Motor neuron (in vitro differentiated cells): ENCODE data around the gene KIT. TPM values are rescaled to one million over a fixed set of nuclear protein-coding genes. Genes with fewer than 3 reads are reported as not detected.

Experiments used
- ATAC-seq, 8 experiments: fragments of 200-7000 bp; cut with Tn5 transposase; replicated peaks in 6 of 8; 2 replicates each; pipeline ENCODE4 v1.8.0; 2021; ENCODE audit warnings: mild to moderate bottlenecking in 8 of 8, moderate library complexity in 8 of 8
- H3K27ac ChIP-seq, 2 donors: fragments of 250-450 bp; sonication (Bioruptor Pico); 2 replicates each; pipeline ENCODE4 v1.9.0; 2021; ENCODE audit warnings: antibody characterized with exemption in 2 of 2, mild to moderate bottlenecking in 2 of 2, moderate library complexity in 1 of 2
- H3K4me1 ChIP-seq, 2 donors: fragments of 250-450 bp; sonication (Bioruptor Pico); replicated peaks in 1 of 2; 2 replicates each; pipeline ENCODE4 v1.6.1; 2021; ENCODE audit warnings: antibody characterized with exemption in 2 of 2, mild to moderate bottlenecking in 2 of 2, moderate library complexity in 1 of 2
- H3K4me3 ChIP-seq, 5 donors: fragments of 250-450 bp; sonication (Bioruptor Pico); 2 replicates each; pipeline ENCODE4 v1.9.0; 2021; ENCODE audit warnings: antibody characterized with exemption in 5 of 5, mild to moderate bottlenecking in 5 of 5, moderate library complexity in 4 of 5
- WGBS, 10 experiments: fragments of 450-650 bp; shearing (Covaris generic); methylation state at CpG; one replicate each; pipeline ENCODE4 v1.0.0; 2022; 5-methylcytosine and 5-hydroxymethylcytosine counted together
- in situ Hi-C, 9 experiments: fragments of 400-800 bp; cut with MboI; loops; one replicate each; pipeline ENCODE4 v1.15.0; 2021; ENCODE audit warnings: low sequenced_read_pairs in 9 of 9, low pct_unique_long_range_greater_than_20kb in 2 of 9; ENCODE audit not compliant: unreplicated experiment in 9 of 9
- total RNA-seq, 8 experiments: library from RNA; unstranded; fragments of 300-600 nt; gene quantifications; 2 replicates each; pipeline versions ENCODE4 v1.2.3 to v1.2.4, GENCODE V29; 2022

KIT gene
- total RNA-seq, 8 experiments from 2014 or later, result 0.15 to 11.5 (median 4.7) TPM

DNA sequence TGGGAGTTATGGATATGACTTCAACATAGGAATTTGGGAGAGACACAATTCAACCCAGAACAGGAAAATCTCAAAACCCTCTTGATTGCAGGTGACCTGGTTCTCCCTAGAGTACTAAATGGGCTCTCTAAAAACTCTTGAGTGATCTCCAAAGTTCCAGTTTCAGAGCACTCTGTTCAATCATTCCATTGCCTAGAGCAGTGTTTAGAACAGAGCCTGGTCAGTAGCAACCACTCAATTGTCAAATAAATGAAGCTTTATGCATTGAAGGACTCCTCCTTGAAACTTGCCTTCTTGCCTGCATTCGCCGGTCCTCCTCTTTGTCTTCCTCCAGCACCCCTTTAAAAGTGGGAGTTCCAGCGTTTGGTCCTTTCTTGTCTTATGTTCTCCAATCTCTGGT is 85.8 kb downstream of the KIT start:
- H3K27ac ChIP-seq, result no peak overlapping the region
- in situ Hi-C loops, result no loop called here
- no peak overlapping the region for H3K4me3 ChIP-seq
- 20 to 95% (median 83%) methylated on average over 1 to 3 of the region's 3 CpGs; no CpG with 5 or more reads in 5 of the 10 experiments for WGBS, 10 experiments
- ATAC-seq, result no peak
- H3K4me1 ChIP-seq, result peaks cover 0 to 5% of the 10 kb centered on the region in 2 donors

GRCh38 chr4:54744487-54744886 is 86.7 kb downstream of the KIT start:
- in situ Hi-C loops, result no loop called here
- Histone ChIP-seq H3K4me1 (peaks cover 0 to 5% of the 10 kb centered on the region in 2 donors), H3K27ac (no peak overlapping the region), H3K4me3 (no peak overlapping the region)
- ATAC-seq, result no peak

GRCh38 chr4:54745031-54745770 is 87.4 kb downstream of the KIT start:
- ATAC-seq, result no peak
- Histone ChIP-seq H3K4me3 (no peak overlapping the region), H3K27ac (no peak overlapping the region), H3K4me1 (peaks cover 0 to 5% of the 10 kb centered on the region in 2 donors)
- 8 to 100% (median 90%) methylated on average over 1 to 2 of the region's 2 CpGs for WGBS, 10 experiments
- in situ Hi-C loops, result no loop called here

- H3K4me3 ChIP-seq, result no peak overlapping the region
- WGBS, 10 experiments, result 0 to 83% (median 33%) methylated on average over 1 to 2 of the region's 2 CpGs; no CpG with 5 or more reads in 4 of the 10 experiments
- H3K27ac ChIP-seq, result no peak overlapping the region
- in situ Hi-C loops, result no loop called here
- ATAC-seq, result no peak
- H3K4me1 ChIP-seq, result peaks cover 0 to 1% of the 10 kb centered on the region in 2 donors
Observed at GRCh38 chr4:54746218-54746617, 88.5 kb downstream of the KIT start.

DNA sequence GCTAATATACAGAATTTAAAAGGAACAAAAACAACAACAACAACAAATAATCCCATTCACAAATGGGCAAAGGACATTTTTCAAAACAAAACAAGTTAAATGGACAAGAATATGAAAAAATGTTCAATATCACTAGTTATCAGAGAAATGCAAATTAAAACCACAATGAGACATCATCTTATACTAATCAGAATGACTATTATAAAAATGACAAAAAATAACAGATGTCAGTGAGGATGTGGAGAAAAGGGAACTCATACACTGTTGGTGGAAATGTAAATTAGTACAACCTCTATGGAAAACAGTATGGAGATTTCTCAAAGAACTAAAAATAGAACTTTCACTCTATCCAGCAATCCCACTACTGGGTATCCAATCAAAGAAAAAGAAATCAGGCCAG is 92.6 kb downstream of the KIT start:
- no peak for ATAC-seq
- H3K27ac ChIP-seq, result no peak overlapping the region
- in situ Hi-C loops, result no loop called here
- no peaks in the 10 kb centered on the region for H3K4me1 ChIP-seq
- H3K4me3 ChIP-seq, result no peak overlapping the region

- Histone ChIP-seq H3K4me3 (no peak overlapping the region), H3K4me1 (no peaks in the 10 kb centered on the region), H3K27ac (no peak overlapping the region)
- in situ Hi-C loops, result no loop called here
- 0 to 100% (median 60%) methylated on average over 1 to 2 of the region's 2 CpGs; no CpG with 5 or more reads in 3 of the 10 experiments for WGBS, 10 experiments
- ATAC-seq, result no peak
Observed at GRCh38 chr4:54754394-54754793, 96.6 kb downstream of the KIT start.

DNA sequence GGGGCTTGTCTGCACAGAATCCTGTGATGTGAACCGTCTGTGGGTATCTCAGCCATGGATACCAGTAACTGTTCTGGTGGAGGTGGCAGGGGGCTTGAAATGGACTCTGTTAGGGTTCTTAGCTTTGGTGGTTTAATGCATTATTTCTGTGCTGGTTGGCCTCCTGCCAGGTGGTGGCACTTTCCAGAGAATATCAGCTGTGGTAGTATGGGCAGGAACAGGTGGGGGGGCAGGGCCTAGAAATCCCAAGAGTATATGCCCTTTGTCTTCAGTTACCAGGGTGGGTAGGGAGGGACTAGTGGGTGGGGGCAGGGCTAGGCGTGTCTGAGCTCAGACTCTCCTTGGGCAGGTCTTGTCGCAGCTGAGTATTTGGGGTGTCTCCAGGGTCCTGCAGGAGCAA is 106.7 kb downstream of the KIT start:
- H3K4me1 ChIP-seq, result no peaks in the 10 kb centered on the region
- in situ Hi-C loops, result no loop called here
- no peak for ATAC-seq
- 92 to 100% methylated on average over 1 to 2 of the region's 3 CpGs; no CpG with 5 or more reads in 8 of the 10 experiments for WGBS, 10 experiments
- no peak overlapping the region for H3K27ac ChIP-seq
- H3K4me3 ChIP-seq, result no peak overlapping the region

GRCh38 chr4:54767376-54767775 is 109.6 kb downstream of the KIT start:
- in situ Hi-C loops, result no loop called here
- no peak overlapping the region for H3K27ac ChIP-seq
- no peaks in the 10 kb centered on the region for H3K4me1 ChIP-seq
- H3K4me3 ChIP-seq, result no peak overlapping the region
- no peak for ATAC-seq

DNA sequence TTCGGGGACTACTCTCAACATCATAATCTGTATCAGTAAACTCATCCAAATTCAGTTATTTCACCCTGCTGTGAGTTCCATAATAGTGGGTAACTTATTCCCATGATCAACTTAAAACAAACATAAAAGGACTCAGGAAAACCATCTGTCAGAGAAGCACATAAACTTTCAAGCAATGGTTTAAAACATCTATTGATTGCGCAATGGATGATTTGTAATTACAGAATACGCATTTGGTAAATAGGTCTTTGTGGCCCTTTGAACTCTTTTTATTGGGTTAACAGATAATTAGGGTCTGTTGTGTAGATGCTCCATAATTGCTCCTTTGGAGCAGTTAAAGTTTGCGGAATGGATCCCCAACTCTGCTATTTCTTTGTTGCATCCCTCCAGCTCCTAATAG is 115.3 kb downstream of the KIT start:
- WGBS, 10 experiments, result 67 to 100% (median 86%) methylated on average over 1 to 4 of the region's 4 CpGs; no CpG with 5 or more reads in 1 of the 10 experiments
- Histone ChIP-seq H3K4me3 (no peak overlapping the region), H3K4me1 (no peaks in the 10 kb centered on the region), H3K27ac (no peak overlapping the region)
- no peak for ATAC-seq
- in situ Hi-C loops, result no loop called here

GRCh38 chr4:54779036-54779435 is 121.3 kb downstream of the KIT start:
- ATAC-seq, result no peak
- Histone ChIP-seq H3K27ac (no peak overlapping the region), H3K4me1 (no peaks in the 10 kb centered on the region), H3K4me3 (no peak overlapping the region)
- WGBS, 10 experiments, result 0 to 95% (median 29%) methylated on average over 1 to 2 of the region's 2 CpGs; no CpG with 5 or more reads in 6 of the 10 experiments
- in situ Hi-C loops, result no loop called here

- no peak overlapping the region for H3K27ac ChIP-seq
- WGBS, 10 experiments, result 83 to 100% (median 90%) methylated on average over 1 to 2 of the region's 2 CpGs; no CpG with 5 or more reads in 3 of the 10 experiments
- no peaks in the 10 kb centered on the region for H3K4me1 ChIP-seq
- H3K4me3 ChIP-seq, result no peak overlapping the region
- in situ Hi-C loops, result no loop called here
- no peak for ATAC-seq
Observed at GRCh38 chr4:54779476-54780148, 121.9 kb downstream of the KIT start.

GRCh38 chr4:54780149-54780495 is 122.4 kb downstream of the KIT start:
- Histone ChIP-seq H3K27ac (no peak overlapping the region), H3K4me3 (no peak overlapping the region), H3K4me1 (no peaks in the 10 kb centered on the region)
- in situ Hi-C loops, result no loop called here
- ATAC-seq, result no peak

- H3K4me3 ChIP-seq, result no peak overlapping the region
- no peak overlapping the region for H3K27ac ChIP-seq
- no peak for ATAC-seq
- in situ Hi-C loops, result no loop called here
- no peaks in the 10 kb centered on the region for H3K4me1 ChIP-seq
- whole genome bisulfite sequencing, 10 experiments, result 11 to 100% (median 76%) methylated on average over 1 to 4 of the region's 4 CpGs; no CpG with 5 or more reads in 2 of the 10 experiments
Observed at GRCh38 chr4:54781756-54782155, 124.0 kb downstream of the KIT start.
